ENCODE results near the gene GLYATL1.

The GLYATL1 gene

GRCh38 chr11:58927393-58928106 is 11.7 kb upstream of the GLYATL1 start:
- peak; percentile 28 for DNase-seq

GRCh38 chr11:58928107-58928499 is 11.2 kb upstream of the GLYATL1 start:
- no peak for DNase-seq

GRCh38 chr11:58928691-58929090 is 10.6 kb upstream of the GLYATL1 start:
- DNase-seq: no peak

GRCh38 chr11:58930926-58931325 is 8.4 kb upstream of the GLYATL1 start:
- DNase-seq: no peak

GRCh38 chr11:58933661-58934060 is 5.6 kb upstream of the GLYATL1 start:
- DNase-seq: no peak

GRCh38 chr11:58934945-58935513 is 4.3 kb upstream of the GLYATL1 start:
- DNase-seq: no peak

- no peak for DNase-seq
These were observed 890 bp upstream of the GLYATL1 start for GRCh38 chr11:58938398-58938797.

GRCh38 chr11:58940028-58940427 is 740 bp downstream of the GLYATL1 start:
- DNase-seq: no peak

- no peak for DNase-seq
These were observed 2.5 kb downstream of the GLYATL1 start for GRCh38 chr11:58941838-58942237.

- DNase-seq: no peak
These were observed 6.4 kb downstream of the GLYATL1 start for GRCh38 chr11:58945663-58946062.

- no peak for DNase-seq
These were observed 9.9 kb downstream of the GLYATL1 start for GRCh38 chr11:58949184-58949583.

- DNase-seq: no peak
These were observed 18.6 kb downstream of the GLYATL1 start for GRCh38 chr11:58957922-58958321.

- peak; percentile 36 for DNase-seq
These were observed 19.2 kb downstream of the GLYATL1 start for GRCh38 chr11:58958500-58958899.

- no peak for DNase-seq
These were observed 24.3 kb downstream of the GLYATL1 start for GRCh38 chr11:58963551-58964104.

- no peak for DNase-seq
These were observed 26.1 kb downstream of the GLYATL1 start for GRCh38 chr11:58965246-58965985.

GRCh38 chr11:58968251-58968711 is 29.0 kb downstream of the GLYATL1 start:
- no peak for DNase-seq

- DNase-seq: no peak
These were observed 38.2 kb downstream of the GLYATL1 start for GRCh38 chr11:58977470-58977869.

GRCh38 chr11:58979222-58979621 is 39.9 kb downstream of the GLYATL1 start:
- no peak for DNase-seq

- DNase-seq: no peak
These were observed 41.0 kb downstream of the GLYATL1 start for GRCh38 chr11:58980159-58980843.

- no peak for DNase-seq
These were observed 53.2 kb downstream of the GLYATL1 start for GRCh38 chr11:58992489-58992888.

GRCh38 chr11:58994171-58994570 is 54.9 kb downstream of the GLYATL1 start:
- no peak for DNase-seq

- no peak for DNase-seq
These were observed 59.4 kb downstream of the GLYATL1 start for GRCh38 chr11:58998480-58999290.
